ENCODE data around the gene EPN1.
"Not testable (repeated sequence)": the region's sequence is repeated elsewhere in the genome, so short reads cannot be mapped to it uniquely, and the experiment has no call there.

EPN1 gene

GRCh38 chr19:55694656-55695491 lies 19.8 kb downstream of the EPN1 start:
- no peak for DNase-seq

GRCh38 chr19:55695511-55696290 lies 20.7 kb downstream of the EPN1 start:
- no peak for DNase-seq

- DNase-seq, result no peak
These were observed 21.5 kb downstream of the EPN1 start for GRCh38 chr19:55696301-55697068.

DNA sequence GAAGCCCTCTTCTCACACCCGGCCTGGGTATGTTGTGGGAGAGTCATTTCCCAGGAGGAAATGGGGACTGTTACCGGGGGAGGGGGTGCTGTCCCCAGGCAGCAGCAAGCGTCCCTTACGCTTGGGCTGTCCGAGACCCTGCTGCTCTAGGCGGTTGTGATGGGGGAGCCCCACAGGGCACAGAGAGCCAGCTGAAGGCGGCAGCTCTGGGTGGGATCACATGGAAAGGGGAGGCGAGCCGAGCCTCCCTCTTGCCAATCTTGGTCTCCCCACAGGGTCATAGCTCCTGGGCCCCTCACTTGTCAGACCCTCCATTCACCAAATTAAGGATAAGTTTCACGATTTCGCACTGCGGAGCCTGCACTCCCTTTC lies 22.0 kb downstream of the EPN1 start:
- DNase-seq, result no peak

DNA sequence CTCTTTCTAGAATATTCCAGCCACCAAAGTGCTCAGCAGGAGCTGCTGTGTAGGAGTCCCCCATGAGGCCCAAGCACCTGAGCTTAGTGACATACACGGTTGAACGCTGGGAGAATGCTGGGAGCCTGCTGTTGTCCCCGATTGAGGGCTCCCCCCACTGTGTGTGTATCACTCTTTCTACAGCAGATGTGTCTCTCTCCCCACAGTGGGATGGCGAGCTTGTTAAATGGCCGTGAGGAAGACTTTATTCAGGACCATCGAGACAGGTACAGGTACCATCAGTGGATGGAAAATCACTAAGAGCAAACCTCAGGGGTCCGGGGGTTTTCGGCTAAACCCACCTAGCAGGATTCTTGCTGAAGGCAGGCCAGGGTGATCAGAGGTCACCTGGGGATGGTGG lies 22.7 kb downstream of the EPN1 start:
- no peak for DNase-seq

- DNase-seq, result no peak
These were observed 23.2 kb downstream of the EPN1 start for GRCh38 chr19:55698256-55698655.

DNA sequence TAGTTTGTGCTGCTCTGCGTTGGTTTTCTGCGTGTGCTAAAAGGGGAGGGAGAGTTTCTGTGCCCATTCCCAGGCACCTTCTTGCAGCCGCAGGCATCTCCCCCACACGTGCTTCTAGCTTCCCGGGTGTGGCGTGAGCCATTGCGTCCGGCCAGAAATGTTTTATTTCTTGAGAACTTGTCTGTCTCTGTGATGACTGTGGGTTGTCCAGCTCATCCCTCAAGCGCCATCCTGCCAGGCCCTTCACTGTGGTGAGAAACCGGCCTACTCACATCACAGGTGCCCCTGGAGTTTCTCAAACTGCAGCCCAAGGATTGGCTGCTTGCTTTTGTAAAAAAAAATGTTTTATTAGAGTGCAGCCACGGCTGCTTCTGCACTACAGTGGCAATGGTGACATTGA lies 24.2 kb downstream of the EPN1 start:
- DNase-seq, result no peak

DNA sequence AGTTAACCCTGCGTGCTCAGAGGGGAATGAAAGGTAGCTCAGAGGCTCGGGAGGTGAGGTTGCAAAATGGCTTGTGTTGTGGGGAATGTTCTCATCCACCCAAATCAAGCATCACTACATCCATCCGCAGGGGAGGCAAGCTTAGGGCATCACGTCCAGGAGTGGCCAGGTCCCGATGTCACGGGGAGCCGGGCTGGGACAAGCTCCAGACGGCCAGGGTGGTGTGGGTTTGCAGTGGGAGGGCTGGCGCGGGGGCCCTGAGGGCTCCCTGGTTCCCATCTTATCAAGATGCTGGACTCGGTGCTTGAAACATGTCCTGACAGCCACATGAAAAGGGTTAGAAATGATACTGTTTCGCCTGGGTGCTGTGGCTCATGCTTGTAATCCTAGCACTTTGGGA lies 25.8 kb downstream of the EPN1 start:
- DNase-seq, result no peak

DNA sequence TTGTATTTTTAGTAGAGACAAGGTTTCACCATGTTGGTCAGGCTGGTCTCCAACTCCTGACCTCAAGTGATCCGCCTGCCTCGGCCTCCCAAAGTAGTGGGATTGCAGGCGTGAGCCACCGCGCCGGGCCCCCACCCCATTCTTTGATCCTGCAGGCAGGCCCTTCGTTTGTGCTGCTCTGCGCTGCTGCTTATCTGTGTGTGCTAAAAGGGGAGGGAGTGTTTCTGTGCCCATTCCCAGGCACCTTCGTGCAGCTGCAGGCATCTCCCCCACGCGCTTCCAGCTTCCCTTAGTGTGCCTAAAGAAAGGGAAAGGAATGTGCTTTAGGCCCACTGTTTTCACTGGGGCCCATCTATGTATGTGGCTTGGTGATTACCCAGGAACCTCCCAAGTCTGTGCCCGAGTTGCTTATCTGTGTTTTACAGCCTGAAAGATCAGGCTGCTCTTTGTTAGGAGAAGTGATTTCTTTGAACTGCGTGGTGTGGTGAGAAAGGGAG lies 27.2 kb downstream of the EPN1 start:
- no peak for DNase-seq

GRCh38 chr19:55703790-55704215 lies 28.8 kb downstream of the EPN1 start:
- peak; percentile 49 for DNase-seq

DNA sequence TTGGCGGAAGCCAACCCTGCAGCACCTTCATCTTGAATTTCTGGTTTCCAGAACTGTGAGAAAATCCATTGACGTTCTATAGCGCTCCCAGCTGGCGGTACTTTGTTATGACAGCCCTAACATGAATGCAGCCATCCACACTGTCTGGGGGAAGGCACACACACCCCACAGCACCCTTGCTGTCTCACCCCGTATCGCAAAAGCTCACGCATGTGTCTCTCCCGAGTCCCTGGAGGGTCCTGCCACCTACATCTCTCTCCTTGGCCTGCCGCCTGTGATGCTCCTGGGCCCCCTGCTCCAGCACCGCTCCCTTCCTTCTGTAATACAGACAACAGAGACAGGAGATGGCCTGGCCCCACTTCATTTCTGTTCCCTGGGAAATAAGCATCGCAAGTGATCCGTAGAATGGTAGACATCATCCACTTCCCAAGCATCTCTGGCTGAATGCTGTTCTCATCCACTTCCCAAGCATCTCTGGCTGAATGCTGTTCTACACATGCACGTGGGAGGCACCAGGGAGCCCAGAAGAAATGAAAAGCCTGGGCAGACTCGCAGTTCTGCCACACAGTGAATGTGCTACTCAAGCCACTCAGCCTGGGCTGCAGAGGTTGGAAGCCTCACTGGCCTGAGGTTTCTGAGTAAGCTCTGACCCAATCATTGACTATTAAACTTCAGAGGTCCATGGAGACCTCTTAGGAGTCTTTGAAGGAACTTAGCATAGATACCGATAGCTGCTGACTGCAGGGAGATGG lies 29.6 kb downstream of the EPN1 start:
- DNase-seq, result no peak

DNA sequence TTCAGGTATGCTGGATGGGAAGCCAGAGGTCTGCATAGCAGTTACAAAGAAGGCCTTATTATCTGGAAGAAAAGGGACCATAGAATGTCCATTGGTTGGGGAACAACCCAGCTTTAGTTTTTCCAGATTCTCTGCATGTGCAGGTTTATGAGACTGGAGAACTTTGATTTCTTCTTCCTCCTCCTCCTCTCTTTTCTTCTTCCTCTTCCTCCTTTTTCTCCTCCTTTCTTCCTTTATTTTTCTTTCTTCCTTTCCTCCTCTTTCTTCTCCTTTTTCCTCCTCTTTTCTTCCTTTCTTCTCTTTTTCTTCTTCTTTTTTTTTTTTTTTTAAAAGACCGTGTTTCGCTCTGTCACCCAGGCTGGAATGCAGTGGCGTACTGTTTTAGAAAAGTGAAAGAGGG lies 30.9 kb downstream of the EPN1 start:
- no peak for DNase-seq

DNA sequence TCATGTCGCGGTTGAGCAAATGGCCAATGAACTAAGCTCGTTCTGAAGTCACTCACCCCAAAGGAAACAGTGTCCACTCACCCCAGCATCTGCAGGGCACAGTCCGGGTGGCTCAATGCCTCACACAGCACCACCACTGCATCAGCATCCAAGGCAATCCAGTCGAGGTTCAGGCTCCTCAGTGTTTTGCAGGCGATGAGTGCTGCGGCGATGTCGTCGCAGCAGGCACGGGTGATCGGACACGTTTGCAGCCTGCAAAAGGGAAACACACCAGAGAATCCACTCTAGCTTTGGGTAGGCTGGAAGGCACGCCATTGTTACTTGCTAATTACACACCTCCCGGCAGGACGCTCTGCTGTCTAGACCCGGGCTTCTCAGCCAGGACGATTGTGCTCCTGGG lies 36.7 kb downstream of the EPN1 start:
- DNase-seq, result no peak

DNA sequence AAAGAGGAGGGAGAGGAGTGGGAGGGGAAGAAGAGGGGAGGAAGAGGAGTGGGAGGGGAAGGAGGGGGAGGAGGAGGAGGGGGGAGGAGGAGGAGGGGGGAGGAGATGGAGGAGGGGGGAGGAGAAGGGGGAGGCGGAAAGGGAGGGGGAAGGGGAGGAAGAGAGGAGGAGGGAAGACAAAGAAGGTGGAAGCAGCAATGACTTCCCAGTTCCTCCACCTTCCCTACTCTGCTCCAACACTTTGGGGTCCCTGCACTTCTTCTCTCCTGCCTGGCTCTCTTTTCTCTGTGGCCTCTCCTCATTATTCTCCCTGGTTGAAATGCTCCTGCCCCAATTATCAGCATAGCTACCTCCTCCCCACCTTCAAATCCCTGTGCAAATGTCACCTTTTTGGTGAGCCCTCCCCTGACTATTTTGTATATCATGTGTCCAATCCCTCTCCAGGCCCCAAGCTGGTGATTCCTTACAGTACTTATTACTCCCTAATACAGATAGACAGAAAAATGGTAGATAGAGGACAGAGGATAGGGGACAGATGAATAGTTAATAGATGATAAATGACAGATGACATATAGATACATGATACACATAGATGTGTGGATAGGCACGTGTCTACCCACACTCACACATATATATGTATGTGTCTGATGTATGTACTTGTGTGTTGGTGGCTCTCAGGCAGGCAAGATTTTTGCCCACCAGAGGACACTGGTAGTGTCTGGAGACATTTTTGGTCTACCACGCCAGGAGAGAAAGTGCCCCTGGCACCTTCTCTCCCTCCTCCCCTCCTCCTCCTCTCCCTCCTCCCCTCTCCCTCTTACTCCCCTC lies 38.0 kb downstream of the EPN1 start:
- DNase-seq, result no peak

DNA sequence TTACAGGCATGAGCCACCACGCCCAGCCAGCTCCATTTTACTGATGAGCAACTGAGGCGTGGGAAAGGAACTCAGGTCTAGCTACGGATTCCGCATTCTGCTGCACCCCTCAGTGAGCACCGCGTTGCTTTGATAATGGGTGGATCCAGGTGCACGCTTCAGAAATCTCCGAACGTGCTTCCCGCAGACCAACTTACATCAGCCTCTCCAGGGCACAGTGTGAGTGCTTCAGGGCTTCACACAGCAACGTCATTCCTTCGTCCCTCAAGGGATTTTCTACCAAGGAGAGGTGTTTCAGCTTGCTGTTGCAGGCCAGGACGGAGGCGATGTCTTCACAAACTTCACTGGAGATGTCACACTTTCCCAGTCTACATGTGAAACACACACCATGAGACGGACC lies 41.5 kb downstream of the EPN1 start:
- DNase-seq, result no peak

- no peak for DNase-seq
These were observed 42.2 kb downstream of the EPN1 start for GRCh38 chr19:55717251-55717650.

GRCh38 chr19:55717879-55718711 lies 43.1 kb downstream of the EPN1 start:
- not testable (repeated sequence) for DNase-seq

GRCh38 chr19:55720214-55720746 lies 45.3 kb downstream of the EPN1 start:
- DNase-seq, result no peak

DNA sequence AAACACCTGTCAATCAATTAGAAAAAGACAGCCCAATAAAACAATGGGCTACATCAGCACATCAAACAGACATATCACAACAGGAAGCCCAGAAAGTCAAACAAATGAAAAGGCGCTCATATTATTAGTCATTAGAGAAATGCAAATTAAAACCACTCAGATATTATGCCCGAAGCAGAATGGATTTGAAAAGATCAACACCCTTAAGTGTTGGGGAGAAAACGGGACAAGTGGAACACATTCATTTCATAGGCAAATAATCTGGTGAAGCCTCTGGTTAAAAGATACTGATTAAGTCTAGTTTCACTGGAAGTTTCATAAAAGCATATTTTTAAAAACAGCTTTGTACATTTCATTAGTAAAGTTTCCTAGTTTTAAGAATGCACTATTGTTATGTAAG lies 45.8 kb downstream of the EPN1 start:
- no peak for DNase-seq

DNA sequence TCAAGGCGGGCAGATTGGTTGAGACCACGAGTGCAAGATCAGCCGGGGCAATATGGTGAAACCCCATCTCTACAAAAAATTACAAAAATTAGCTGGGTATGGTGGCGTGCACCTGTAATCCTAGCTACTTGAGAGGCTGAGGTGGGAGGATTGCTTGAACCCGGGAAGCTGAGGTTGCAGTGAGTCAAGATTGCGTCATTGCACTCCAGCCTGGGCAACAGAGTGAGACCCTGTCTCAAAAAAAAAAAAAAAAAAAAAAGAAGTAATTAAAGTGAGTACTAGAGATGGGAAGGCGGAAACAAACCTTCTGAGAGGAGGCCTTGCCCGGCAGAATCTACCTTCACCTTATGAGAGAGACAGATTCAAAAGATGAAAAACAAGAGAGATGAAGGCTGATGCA lies 48.5 kb downstream of the EPN1 start:
- DNase-seq, result no peak
